HepG2 (cell line): ENCODE data around the gene MICALL2. TPM values are rescaled to one million over a fixed set of nuclear protein-coding genes. Genes with fewer than 3 reads are reported as not detected.

Source experiments
- CTCF ChIP-seq: sonication (generic); formaldehyde crosslinking; IDR thresholded peaks from 2 replicates; pipeline ENCODE4 v1.5.0; 2020; ENCODE audit warnings: mild to moderate bottlenecking, missing genetic modification reagents, moderate library complexity
- FOXJ3 ChIP-seq: sonication (generic); formaldehyde crosslinking; IDR thresholded peaks from 2 replicates; pipeline ENCODE4 v1.4.0; 2020; ENCODE audit warnings: missing genetic modification reagents, mild to moderate bottlenecking, borderline replicate concordance
- HMGXB4 ChIP-seq, 2 experiments: sonication (generic) in 1 of 2; formaldehyde crosslinking in 1 of 2; IDR thresholded peaks; 2 replicates each; pipeline versions ENCODE4 v1.4.0 to v1.6.1; 2018 to 2020; ENCODE audit warnings: missing genetic modification reagents in 2 of 2, borderline replicate concordance in 1 of 2, low read depth in 1 of 2, mild to moderate bottlenecking in 1 of 2, missing biosample characterization in 1 of 2
- HNF4A ChIP-seq: sonication (generic); formaldehyde crosslinking; IDR thresholded peaks from 2 replicates; pipeline ENCODE4 v1.4.0; 2020; ENCODE audit warnings: missing genetic modification reagents
- ISL2 ChIP-seq: sonication (generic); formaldehyde crosslinking; IDR thresholded peaks from 2 replicates; pipeline ENCODE4 v1.5.0; 2020; ENCODE audit warnings: missing genetic modification reagents
- MAZ ChIP-seq, 2 experiments: sonication (generic) in 1 of 2; formaldehyde crosslinking in 1 of 2; IDR thresholded peaks; 2 replicates each; pipeline versions ENCODE4 v1.5.0 to v1.6.1; 2012 to 2020; ENCODE audit warnings: low read depth in 2 of 2, mild to moderate bottlenecking in 2 of 2, borderline replicate concordance in 1 of 2, improper control_type of control experiment in 1 of 2, low read length in 1 of 2, missing genetic modification reagents in 1 of 2, moderate library complexity in 1 of 2
- MED1 ChIP-seq: sonication (generic); formaldehyde crosslinking; IDR thresholded peaks from 2 replicates; pipeline ENCODE4 v1.4.0; 2020; ENCODE audit warnings: missing genetic modification reagents
- PTBP1 ChIP-seq: fragments of 200-400 bp; formaldehyde crosslinking; IDR thresholded peaks from 2 replicates; pipeline ENCODE4 v1.6.1; 2018; ENCODE audit warnings: low read length, low read depth; ENCODE audit not compliant: poor library complexity, severe bottlenecking
- TGIF2 ChIP-seq: IDR thresholded peaks from 2 replicates; pipeline ENCODE4 v1.6.1; 2016; ENCODE audit warnings: control low read depth, missing compliant biosample characterization
- ZNF317 ChIP-seq: sonication (generic); formaldehyde crosslinking; IDR thresholded peaks from 2 replicates; pipeline ENCODE4 v1.5.0; 2020; ENCODE audit warnings: mild to moderate bottlenecking, missing genetic modification reagents
- ZNF607 ChIP-seq: sonication (generic); formaldehyde crosslinking; IDR thresholded peaks from 2 replicates; pipeline ENCODE4 v1.5.1; 2020; ENCODE audit warnings: missing genetic modification reagents, mild to moderate bottlenecking, borderline replicate concordance
- ZSCAN25 ChIP-seq: sonication (generic); formaldehyde crosslinking; IDR thresholded peaks from 2 replicates; pipeline ENCODE4 v1.8.0; 2022; ENCODE audit warnings: mild to moderate bottlenecking, missing genetic modification reagents
- polyA plus RNA-seq, 8 experiments: library from polyadenylated mRNA; depleted of rRNA in 3 of 8; stranded (reverse) in 7 of 8; unstranded in 1 of 8; fragments of >200 nt; fragmentation: Illumina TruSeq in 4 of 8; extraction: Trizol in 4 of 8; gene quantifications; 2 replicates each; pipeline versions ENCODE4 v1.2.1 to v1.2.3, GENCODE V29; 2011 to 2016; ENCODE audit warnings: low read depth in 4 of 8, missing spikeins in 1 of 8, mixed read lengths in 1 of 8; ENCODE audit not compliant: insufficient read depth in 1 of 8
- total RNA-seq, 5 experiments: library from RNA; depleted of rRNA; stranded (reverse); fragments of >200 nt; fragmentation: Illumina TruSeq; extraction: Trizol; gene quantifications; 2 replicates each; pipeline ENCODE4 v1.2.3, GENCODE V29; 2016; ENCODE audit warnings: low read depth in 1 of 5
- TF ChIP-seq, protein P1 (sequence below): sonication (generic); formaldehyde crosslinking; IDR thresholded peaks from 2 replicates; pipeline ENCODE4 v1.5.0; 2020; ENCODE audit warnings: mild to moderate bottlenecking, missing genetic modification reagents, borderline replicate concordance
- TF ChIP-seq, protein P2 (sequence below): sonication (generic); formaldehyde crosslinking; IDR thresholded peaks from 2 replicates; pipeline ENCODE4 v1.4.0; 2020; ENCODE audit warnings: missing genetic modification reagents
- TF ChIP-seq, protein P3 (sequence below): sonication (generic); formaldehyde crosslinking; IDR thresholded peaks from 2 replicates; pipeline ENCODE4 v1.4.0; 2020; ENCODE audit warnings: missing genetic modification reagents

Gene MICALL2
- total and polyA plus RNA-seq, 2 of the 13 experiments (the other 11 are each of a cell fraction or from before 2014, with no cell fraction given) = 5.8 to 12.4 TPM

DNA sequence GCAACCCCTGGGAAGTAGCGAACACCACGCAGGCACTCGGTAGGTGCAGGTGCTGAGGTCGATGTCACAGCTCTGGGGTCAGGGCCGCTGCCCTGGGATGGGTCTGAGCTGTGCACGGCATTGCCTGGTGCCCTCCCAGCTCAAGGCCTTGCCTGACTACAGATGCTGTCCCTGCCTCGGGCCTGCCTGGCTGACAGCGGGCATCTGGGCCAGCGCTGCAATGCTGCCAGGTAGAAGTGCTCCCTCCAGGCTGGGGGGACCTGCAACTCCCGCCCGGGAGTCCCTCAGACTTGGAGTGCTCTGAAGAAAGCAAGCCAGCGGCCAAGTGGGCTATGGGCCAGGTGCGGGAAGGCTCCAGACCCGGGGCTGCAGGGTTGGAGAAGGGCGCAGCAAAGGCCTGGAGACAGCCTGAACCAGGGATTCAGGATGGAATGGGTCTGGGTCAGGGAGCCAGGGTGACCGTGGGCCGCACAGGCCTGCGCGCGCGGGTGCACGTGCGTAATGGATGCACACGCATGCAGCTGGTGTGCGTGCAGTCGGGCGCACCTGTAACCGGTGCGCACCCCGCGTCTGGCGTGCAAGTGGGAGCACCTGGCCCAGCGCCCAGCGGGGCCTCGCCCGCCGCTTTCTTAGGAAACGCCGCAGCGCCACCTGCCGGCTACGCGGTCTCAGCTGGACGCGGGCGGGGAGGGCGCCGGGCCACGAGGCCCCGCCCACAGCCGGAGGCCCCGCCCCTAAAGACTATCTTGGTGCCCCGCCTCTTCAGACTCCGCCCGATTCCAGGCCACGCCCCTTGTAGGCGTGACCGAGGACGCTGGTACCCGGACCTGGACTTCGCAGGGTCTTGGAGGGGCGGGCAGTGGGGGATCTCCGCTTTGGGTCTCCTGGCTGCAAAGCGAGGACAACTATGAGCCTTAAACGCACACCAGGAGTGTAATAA, 46.7 kb downstream of the MICALL2 start (continued):
- TF ChIP-seq, protein P1, sequence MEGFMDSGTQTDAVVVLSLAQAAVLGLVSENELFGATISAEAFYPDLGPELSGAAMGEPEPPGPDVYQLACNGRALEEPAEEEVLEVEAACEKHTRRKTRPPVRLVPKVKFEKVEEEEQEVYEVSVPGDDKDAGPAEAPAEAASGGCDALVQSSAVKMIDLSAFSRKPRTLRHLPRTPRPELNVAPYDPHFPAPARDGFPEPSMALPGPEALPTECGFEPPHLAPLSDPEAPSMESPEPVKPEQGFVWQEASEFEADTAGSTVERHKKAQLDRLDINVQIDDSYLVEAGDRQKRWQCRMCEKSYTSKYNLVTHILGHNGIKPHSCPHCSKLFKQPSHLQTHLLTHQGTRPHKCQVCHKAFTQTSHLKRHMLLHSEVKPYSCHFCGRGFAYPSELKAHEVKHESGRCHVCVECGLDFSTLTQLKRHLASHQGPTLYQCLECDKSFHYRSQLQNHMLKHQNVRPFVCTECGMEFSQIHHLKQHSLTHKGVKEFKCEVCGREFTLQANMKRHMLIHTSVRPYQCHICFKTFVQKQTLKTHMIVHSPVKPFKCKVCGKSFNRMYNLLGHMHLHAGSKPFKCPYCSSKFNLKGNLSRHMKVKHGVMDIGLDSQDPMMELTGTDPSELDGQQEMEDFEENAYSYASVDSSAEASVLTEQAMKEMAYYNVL = 0 out of 2 replicates have a peak, but pooled peaks have one; percentile 27
- TF ChIP-seq MAZ (IDR thresholded peaks at IDR 0.05; ENCODE audit: borderline replicate concordance, low read depth, low read length) (peak; percentile 74; the same call in 1 of the 2 replicates), MAZ (CRISPR knock-in tag; IDR thresholded peaks at IDR 0.05; ENCODE audit: low read depth) (peak; percentile 80), TGIF2 (CRISPR knock-in tag) (0 out of 2 replicates have a peak, but pooled peaks have one; percentile 37), ISL2 (CRISPR knock-in tag) (peak; percentile 52; the same call in 1 of the 2 replicates), ZNF317 (0 out of 2 replicates have a peak, but pooled peaks have one; percentile 23), PTBP1 (no peak), HMGXB4 (CRISPR knock-in tag; IDR thresholded peaks at IDR 0.05; ENCODE audit: borderline replicate concordance in 1 of 2, low read depth in 1 of 2) (0 out of 4 replicates have a peak, but pooled peaks of 1 of the 2 experiments have one; percentile 15), CTCF (peak; percentile 92), ZNF607 (0 out of 2 replicates have a peak, but pooled peaks have one; percentile 29), HNF4A (CRISPR knock-in tag) (no peak), ZSCAN25 (CRISPR knock-in tag) (0 out of 2 replicates have a peak, but pooled peaks have one; percentile 41), MED1 (CRISPR knock-in tag) (peak; percentile 36; the same call in 1 of the 2 replicates), FOXJ3 (no peak)
- TF ChIP-seq, protein P2, sequence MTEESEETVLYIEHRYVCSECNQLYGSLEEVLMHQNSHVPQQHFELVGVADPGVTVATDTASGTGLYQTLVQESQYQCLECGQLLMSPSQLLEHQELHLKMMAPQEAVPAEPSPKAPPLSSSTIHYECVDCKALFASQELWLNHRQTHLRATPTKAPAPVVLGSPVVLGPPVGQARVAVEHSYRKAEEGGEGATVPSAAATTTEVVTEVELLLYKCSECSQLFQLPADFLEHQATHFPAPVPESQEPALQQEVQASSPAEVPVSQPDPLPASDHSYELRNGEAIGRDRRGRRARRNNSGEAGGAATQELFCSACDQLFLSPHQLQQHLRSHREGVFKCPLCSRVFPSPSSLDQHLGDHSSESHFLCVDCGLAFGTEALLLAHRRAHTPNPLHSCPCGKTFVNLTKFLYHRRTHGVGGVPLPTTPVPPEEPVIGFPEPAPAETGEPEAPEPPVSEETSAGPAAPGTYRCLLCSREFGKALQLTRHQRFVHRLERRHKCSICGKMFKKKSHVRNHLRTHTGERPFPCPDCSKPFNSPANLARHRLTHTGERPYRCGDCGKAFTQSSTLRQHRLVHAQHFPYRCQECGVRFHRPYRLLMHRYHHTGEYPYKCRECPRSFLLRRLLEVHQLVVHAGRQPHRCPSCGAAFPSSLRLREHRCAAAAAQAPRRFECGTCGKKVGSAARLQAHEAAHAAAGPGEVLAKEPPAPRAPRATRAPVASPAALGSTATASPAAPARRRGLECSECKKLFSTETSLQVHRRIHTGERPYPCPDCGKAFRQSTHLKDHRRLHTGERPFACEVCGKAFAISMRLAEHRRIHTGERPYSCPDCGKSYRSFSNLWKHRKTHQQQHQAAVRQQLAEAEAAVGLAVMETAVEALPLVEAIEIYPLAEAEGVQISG (CRISPR knock-in tag) = peak; percentile 61; the same call in 1 of the 2 replicates
- TF ChIP-seq, protein P3, sequence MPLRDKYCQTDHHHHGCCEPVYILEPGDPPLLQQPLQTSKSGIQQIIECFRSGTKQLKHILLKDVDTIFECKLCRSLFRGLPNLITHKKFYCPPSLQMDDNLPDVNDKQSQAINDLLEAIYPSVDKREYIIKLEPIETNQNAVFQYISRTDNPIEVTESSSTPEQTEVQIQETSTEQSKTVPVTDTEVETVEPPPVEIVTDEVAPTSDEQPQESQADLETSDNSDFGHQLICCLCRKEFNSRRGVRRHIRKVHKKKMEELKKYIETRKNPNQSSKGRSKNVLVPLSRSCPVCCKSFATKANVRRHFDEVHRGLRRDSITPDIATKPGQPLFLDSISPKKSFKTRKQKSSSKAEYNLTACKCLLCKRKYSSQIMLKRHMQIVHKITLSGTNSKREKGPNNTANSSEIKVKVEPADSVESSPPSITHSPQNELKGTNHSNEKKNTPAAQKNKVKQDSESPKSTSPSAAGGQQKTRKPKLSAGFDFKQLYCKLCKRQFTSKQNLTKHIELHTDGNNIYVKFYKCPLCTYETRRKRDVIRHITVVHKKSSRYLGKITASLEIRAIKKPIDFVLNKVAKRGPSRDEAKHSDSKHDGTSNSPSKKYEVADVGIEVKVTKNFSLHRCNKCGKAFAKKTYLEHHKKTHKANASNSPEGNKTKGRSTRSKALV = peak; percentile 68
